Mucosa of gallbladder (tissue), 1 donor: ENCODE data around the gene NTSR2. TPM values are rescaled to one million over a fixed set of nuclear protein-coding genes. Genes with fewer than 3 reads are reported as not detected.
A peak's percentile ranks its signal among the peaks of the same experiment; 100 is the strongest.

Experiments used
- DNase-seq: peaks from one replicate; pipeline ENCODE4 v3.0.0-alpha.2; 2020; ENCODE audit warnings: low spot score
- total RNA-seq: library from RNA; stranded (reverse); gene quantifications from one replicate; pipeline ENCODE4 v1.2.1, GENCODE V29; 2021
- donor health status: DM: no; HTN: no; CAD: no.

NTSR2 gene
- total RNA-seq, 1 donor from 2014 or later: not detected

DNA sequence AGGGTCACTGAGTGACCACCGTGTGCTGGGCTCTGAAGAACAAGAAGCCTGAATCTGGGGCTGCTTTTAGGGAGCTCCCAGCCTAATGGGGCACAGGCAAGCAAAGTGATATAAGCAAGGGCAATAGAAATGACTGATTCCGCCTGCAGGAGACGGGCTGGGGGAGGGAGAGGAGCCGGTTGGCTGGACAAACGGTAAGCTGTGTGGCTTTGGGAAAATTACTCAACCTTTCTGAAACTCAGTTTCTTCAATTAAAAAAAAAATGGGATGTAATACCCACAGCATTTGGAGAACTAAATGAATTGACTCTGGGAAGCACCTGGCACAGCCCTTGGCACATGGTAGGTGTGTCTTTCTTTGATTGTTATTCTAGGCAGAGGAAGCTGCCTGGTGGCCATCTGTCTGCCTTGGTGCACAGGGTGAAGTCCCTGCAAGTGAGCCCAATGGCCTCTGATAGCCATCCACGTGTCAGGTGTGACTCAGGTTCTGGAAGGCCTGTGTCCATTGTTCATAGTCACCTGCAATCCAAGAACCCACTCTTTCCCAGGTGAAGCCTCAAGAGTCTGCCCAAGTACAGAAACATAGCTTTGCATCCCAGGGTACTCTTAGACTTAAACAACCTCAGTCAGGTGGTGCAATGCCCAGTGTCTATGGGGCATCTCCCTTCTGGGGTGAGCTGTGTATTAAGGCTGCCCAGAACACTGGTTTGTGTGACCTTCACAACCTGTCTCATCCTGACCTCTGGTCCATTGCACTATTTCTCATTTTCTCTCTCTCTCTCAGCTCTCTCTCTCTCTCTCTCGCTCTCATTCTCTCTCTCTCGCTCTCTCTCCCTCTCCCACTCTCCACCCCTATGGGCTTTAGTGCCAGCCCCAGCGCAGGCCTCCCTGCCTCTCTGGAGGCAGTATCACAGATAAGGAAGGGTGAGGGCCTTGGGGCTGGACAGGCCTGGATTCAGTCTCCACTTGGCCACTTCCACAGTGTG is 30.0 kb upstream of the NTSR2 start:
- no peak for DNase-seq

DNA sequence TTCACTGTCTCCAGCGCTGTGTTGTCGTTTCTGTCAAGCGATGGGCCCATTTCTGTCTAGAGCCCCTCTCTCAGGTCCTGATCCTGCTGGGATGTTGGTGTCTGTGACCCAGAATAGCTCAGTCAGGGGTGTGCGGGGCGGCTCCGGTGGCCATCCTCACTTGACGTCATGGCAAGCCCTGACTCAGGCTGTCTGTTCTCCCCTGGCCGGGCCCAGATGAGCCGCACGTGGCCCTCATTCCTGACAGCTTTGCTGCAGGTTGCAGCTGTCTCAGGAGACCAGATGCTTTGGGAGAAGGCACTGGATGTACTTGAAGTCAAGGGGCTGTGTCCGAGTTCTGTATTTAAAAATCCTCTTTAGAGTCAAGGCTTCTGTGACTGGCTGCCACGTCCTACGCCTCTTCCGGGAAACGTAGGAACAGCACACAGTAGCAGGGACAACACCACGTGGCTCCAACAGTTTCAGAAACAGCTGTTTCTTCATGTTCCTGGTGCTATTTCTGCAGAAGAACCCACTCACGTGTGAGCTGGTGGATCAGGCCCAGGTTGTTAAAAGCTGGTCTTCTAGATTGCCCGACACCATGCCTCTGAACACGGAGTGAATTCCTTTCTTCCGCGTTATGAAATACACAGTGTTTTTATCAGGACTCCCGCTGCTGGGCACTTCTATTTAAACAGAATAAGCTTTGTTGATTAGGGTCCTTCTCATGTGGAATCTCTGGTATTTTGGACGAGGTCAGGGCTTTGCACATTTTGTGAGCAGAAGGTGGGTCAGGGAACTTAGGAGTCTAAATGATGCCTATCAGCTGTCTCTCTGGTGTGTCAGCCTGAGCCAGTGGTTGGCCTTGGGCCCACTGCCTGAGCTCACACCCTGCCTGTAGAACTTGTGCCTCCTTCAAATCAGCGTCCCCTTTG is 28.3 kb upstream of the NTSR2 start:
- peak; percentile 66 for DNase-seq

DNA sequence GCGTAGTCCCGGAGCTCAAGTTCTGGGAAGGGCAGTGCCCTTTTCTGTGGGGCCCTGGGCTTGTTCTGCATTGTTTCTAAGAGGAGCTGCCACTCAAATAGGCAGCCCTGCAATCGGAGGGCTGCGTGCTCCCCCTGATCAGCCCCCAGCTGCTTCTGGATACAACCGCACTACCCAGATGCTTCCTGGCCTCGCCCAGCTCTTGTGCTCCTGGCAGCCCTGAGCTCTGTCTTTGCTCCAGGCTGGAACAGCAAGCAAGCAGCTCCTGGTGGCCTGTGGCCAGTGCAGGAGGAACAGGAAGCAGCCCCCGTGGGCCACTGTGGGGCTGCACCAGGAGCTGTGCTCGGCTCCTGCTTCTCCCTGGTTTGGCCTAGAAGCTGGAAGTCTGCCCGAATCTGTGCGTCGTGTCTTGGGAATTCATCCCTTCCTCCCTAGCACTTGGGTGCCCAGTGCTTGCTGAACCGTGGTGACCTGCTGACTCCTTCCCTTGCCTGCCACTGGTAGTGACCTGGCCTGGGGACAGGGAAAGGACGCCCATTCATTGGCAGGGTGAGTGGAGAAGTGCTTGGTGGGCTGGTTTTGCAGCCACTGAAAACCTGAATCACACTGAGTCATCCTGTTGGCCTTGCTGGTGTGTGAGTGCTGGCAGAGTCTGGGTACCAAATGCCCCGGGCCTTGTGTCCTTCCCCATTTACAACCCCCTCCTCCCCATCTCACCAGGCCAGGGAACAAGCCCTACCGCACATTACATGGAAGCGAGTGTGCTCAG is 27.3 kb upstream of the NTSR2 start:
- peak; percentile 52 for DNase-seq

- DNase-seq: no peak
Measured at GRCh38 chr2:11696736-11697102, 26.7 kb upstream of the NTSR2 start.

DNA sequence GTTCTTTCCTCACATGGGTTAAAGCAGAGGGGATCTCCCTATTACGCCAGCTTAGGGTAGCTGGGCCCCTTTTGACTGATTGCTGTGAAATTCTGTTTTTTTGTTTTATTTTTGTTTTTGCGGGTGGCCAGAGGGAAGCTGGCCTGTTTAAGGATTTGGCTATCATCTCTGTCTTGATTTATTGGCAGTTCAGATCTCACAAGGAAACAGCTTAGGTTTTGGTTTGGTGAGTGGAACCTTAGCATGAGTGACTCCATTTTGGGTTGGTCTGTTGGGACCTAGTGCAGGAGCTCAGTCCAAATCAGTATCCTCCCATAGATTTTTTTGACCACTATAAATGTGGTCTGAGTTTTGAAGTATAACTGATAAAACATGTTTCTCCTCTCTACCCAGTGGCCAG is 25.6 kb upstream of the NTSR2 start:
- DNase-seq: no peak

GRCh38 chr2:11692966-11693521 is 23.0 kb upstream of the NTSR2 start:
- DNase-seq: peak; percentile 90

- DNase-seq: no peak
Measured at GRCh38 chr2:11691076-11691660, 21.2 kb upstream of the NTSR2 start.

DNA sequence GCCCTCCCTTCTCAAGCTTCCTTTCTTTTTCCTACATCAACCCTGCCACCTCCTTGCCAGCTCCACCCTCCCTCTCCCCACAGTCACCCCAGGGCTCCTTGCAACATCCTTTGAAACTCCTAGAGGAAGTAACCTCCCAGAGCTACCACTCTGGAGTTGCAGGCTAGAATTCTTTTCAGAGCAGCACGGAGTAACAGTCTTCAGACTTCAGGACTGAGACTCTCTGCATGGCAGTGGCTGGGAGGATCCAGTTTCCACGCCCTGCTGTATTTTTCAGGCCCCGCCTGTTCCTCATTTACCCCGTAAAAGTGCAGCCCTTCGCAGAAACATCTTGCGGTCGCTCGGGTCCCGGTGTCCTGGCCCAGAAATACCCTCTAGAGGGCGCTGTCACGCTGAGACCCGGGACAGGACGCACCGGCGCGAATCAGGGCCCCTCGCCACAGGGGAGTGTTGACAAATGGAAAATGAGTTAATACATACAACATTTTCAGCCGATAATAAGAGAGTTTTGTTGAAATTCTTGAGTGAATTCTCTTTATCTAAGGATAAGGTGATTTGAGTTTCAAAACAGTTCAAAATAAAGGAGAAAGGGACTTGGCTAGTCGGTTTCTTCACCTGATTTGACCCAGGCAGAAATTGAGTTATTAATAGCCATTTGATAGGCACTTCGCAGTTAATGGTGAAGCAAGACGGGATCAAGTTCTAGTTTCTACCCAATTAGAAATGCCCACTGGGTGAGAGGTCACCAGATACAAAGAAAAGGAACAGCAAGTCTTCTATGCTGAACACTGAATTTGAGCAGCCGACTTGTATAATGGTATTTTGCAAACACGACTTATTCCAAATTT is 18.5 kb upstream of the NTSR2 start:
- DNase-seq: peak; percentile 82

GRCh38 chr2:11687736-11688135 is 17.7 kb upstream of the NTSR2 start:
- no peak for DNase-seq

GRCh38 chr2:11685906-11686470 is 16.0 kb upstream of the NTSR2 start:
- no peak for DNase-seq

DNA sequence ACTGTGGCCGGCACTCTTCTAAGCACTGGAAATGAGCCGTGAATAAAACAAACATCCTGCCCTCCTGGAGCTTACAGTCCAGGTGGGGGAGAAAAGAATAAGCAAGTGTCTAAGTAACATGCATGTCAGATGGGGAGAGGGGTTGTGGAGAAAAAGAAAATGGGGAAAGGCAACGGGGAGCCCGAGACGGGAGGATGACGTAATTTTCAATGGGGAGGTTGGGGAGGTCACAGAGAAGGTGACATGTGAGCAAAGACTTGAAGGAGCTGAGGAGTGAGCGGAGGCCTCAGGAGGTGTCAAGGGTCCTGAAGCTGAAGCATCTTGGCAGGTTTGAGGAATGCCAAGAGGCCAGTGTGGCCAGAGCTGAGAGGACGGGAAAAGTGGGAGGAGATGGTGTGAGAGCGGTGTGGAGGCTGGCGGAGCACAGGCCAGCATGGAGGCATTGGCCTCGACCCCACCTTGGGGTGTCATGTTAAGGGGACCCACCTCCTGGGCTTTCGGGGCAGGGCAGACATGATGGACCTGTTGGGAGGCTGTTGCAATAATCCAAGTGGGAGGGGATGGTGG is 15.0 kb upstream of the NTSR2 start:
- DNase-seq: no peak

- DNase-seq: no peak
Measured at GRCh38 chr2:11683966-11684365, 14.0 kb upstream of the NTSR2 start.

- DNase-seq: no peak
Measured at GRCh38 chr2:11683476-11683875, 13.5 kb upstream of the NTSR2 start.

GRCh38 chr2:11682590-11682915 is 12.6 kb upstream of the NTSR2 start:
- DNase-seq: no peak

DNA sequence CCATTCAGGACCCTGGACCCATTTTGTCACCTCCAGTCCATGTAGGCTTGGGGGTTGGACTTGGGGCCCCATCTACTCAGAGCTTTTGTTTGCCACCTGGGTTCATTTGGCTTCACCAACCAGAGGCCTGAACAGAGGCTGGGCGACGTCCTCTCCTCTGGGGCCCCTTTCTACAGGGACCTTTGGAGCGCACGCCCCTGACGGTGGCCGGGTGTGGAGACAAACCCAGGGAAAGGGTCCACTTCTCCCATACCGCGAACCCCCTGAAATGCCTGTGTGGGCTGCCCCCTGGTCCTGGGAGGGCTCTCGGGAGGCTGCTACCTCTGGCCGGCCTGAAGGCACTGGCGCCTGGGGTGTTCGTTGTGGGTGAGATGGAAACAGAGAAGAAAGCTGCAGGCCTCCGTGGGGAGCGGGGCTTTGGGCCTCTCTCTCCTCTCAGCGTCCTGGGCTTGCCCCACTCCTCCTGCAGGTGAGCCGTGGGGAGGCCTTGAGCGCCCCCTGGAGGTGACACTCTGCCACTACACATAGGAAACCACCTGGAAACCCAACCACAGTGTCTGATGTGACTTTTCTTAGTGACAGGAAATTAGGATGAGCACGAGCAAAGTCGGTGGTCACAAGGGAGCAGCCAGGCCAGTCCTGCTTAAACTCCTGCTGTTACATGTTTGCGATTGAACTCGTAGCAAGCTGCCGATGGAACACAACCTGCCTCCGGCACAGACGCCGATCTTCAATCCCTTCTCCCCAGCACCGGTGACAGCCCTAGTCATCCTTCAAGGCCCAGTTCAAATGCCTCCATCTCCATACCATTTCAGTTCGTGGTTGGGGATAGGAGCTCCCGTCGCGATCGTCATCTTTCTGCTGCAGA is 12.0 kb upstream of the NTSR2 start:
- DNase-seq: no peak

DNA sequence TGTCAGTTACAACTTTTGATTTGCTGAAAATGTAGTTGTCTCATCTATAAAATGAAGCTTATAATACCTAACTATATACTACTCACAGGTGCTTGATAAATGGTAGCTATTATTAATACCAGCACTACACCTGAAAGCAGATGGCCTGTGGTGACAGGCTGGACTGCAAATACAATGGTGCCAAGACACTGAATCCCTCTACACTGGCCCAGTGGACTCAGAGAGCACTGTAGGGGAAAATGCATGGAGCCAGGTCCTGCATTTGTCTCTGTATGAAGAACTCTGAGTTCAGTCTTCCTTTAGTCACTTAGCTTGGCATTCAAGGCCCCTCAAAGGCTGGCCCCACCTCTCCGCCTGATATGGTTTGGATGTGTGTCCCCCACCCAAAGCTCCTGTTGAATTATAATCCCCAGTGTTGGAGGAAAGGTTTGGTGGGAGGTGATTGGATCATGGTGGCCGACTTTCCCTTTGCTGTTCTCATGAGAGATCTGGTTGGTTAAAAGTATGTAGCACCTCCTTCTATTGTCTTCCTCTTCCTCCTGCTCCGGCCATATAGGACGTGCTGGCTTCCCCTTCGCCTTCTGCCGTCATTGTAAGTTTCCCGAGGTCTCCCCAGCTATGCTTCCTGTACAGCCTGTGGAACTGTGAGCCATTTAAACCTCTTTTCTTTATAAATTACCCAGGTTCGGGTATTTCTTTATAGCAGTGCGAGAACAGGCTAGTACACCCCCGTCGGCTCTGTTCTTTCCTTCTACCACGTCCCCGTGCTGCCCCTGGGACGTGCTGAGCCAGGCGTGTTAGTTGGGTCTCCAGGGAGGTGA is 11.1 kb upstream of the NTSR2 start:
- no peak for DNase-seq

GRCh38 chr2:11680182-11680900 is 10.3 kb upstream of the NTSR2 start:
- DNase-seq: peak; percentile 40
